GM13976 (cell line): ENCODE results near the gene MZB1.

ENCODE experiments used
- DNase-seq: peaks from one replicate; pipeline ENCODE4 v3.0.0; 2012; ENCODE audit warnings: low spot score
- in situ Hi-C: fragments of 300-500 bp; cut with MboI; formaldehyde crosslinking; loops from one replicate; pipeline ENCODE4 v1.12.0; 2022; ENCODE audit warnings: low sequenced_read_pairs, mixed read lengths, inconsistent platforms; ENCODE audit not compliant: unreplicated experiment
- TF ChIP-seq, protein P1 (sequence below): IDR thresholded peaks from 2 replicates; pipeline ENCODE4 v1.5.1; 2012; ENCODE audit warnings: borderline replicate concordance, mild to moderate bottlenecking; ENCODE audit not compliant: insufficient read depth; ENCODE audit errors: extremely low read depth, missing control alignments, control extremely low read depth

Gene MZB1

GRCh38 chr5:139343476-139343875 lies 46.2 kb downstream of the MZB1 start:
- no peak for DNase-seq
- TF ChIP-seq, protein P1, sequence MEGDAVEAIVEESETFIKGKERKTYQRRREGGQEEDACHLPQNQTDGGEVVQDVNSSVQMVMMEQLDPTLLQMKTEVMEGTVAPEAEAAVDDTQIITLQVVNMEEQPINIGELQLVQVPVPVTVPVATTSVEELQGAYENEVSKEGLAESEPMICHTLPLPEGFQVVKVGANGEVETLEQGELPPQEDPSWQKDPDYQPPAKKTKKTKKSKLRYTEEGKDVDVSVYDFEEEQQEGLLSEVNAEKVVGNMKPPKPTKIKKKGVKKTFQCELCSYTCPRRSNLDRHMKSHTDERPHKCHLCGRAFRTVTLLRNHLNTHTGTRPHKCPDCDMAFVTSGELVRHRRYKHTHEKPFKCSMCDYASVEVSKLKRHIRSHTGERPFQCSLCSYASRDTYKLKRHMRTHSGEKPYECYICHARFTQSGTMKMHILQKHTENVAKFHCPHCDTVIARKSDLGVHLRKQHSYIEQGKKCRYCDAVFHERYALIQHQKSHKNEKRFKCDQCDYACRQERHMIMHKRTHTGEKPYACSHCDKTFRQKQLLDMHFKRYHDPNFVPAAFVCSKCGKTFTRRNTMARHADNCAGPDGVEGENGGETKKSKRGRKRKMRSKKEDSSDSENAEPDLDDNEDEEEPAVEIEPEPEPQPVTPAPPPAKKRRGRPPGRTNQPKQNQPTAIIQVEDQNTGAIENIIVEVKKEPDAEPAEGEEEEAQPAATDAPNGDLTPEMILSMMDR, result no peak
- in situ Hi-C loops, result no loop called here

GRCh38 chr5:139342423-139342723 lies 47.3 kb downstream of the MZB1 start:
- TF ChIP-seq, protein P1, result no peak
- in situ Hi-C loops, result no loop called here
- DNase-seq, result no peak

DNA sequence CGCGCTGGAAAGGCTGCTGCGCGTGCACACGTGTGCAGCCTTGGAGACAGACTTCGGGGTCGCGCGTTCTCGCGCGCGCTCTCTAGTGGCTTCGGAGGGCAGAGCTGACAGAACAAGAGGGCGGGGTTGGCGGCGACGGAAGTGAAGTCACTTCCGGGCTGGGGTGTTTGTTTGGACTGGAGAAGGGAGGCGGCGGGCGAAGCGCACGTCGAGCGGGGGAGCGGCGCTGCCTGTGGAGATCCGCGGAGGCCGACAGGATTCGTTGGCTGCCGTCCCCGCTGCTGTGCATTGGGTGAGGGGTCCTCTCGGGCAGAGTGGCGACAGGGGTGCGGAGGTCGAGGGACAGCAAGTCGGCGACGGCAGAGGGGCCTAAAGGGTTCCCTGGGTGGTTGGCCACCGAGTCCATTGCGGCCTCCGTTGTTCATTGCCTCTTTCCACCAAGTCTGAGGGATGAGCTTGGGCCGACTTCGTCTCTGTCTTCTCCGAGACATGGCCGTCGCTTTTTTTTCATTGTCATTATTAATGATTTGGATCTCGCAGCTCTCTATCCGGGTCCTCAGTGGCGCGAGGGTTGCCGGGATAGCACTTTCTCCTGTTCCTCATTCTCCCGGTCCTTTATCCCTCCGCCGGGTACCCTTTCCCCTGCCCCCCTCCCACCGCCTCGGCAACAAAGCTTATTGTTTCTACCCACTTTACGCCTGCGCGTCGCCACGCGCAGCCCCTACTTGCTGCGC lies 47.9 kb downstream of the MZB1 start, which contains the start of gene PAIP2:
PAIP2 (plus strand) TSS at position 166 of the 734 bp plus-strand sequence. CDS start 21,931 bp downstream, outside the sequence.
- TF ChIP-seq, protein P1, result peak; percentile 88
- in situ Hi-C loops, result no loop called here
- DNase-seq, result peak; percentile 96

- TF ChIP-seq, protein P1, result no peak
- in situ Hi-C loops, result no loop called here
- DNase-seq, result no peak
These were observed 48.5 kb downstream of the MZB1 start for GRCh38 chr5:139341187-139341688.

- in situ Hi-C loops, result no loop called here
- TF ChIP-seq, protein P1, result no peak
- DNase-seq, result no peak
These were observed 49.7 kb downstream of the MZB1 start for GRCh38 chr5:139340051-139340450.
